ENCODE measurements around the gene CPM.

CPM gene

GRCh38 chr12:68900241-68900640 is 32.7 kb downstream of the CPM start:
- TF ChIP-seq CTCF (IDR thresholded peaks at IDR 0.05; ENCODE audit: low read depth, low read length): no peak
- no peaks in the 10 kb centered on the region for H3K36me3 ChIP-seq
- no peak for DNase-seq
- H3K9me3 ChIP-seq: no peaks in the 10 kb centered on the region
- peaks cover 3% of the 10 kb centered on the region; the same call in 1 of the 2 replicates for H3K27me3 ChIP-seq
- H3K4me3 ChIP-seq (ENCODE audit: low read depth, low read length): no peak overlapping the region
- H3K4me1 ChIP-seq: no peaks in the 10 kb centered on the region

GRCh38 chr12:68899251-68899771 is 33.7 kb downstream of the CPM start:
- Histone ChIP-seq H3K27me3 (peaks cover 3% of the 10 kb centered on the region; the same call in 1 of the 2 replicates), H3K36me3 (no peaks in the 10 kb centered on the region), H3K4me1 (no peaks in the 10 kb centered on the region), H3K9me3 (no peaks in the 10 kb centered on the region), H3K4me3 (ENCODE audit: low read depth, low read length) (no peak overlapping the region)
- no peak for TF ChIP-seq CTCF (IDR thresholded peaks at IDR 0.05; ENCODE audit: low read depth, low read length)
- no peak for DNase-seq

GRCh38 chr12:68896881-68897540 is 36.0 kb downstream of the CPM start:
- DNase-seq: no peak
- H3K9me3 ChIP-seq: no peaks in the 10 kb centered on the region
- no peak for TF ChIP-seq CTCF (IDR thresholded peaks at IDR 0.05; ENCODE audit: low read depth, low read length)
- H3K36me3 ChIP-seq: no peaks in the 10 kb centered on the region
- 0 out of 2 replicates have a peak, but pooled peaks cover 3% of the 10 kb centered on the region for H3K27me3 ChIP-seq
- no peaks in the 10 kb centered on the region for H3K4me1 ChIP-seq
- no peak overlapping the region for H3K4me3 ChIP-seq (ENCODE audit: low read depth, low read length)

- DNase-seq: no peak
- no peaks in the 10 kb centered on the region for H3K36me3 ChIP-seq
- H3K27me3 ChIP-seq: peaks cover 3% of the 10 kb centered on the region; the same call in 1 of the 2 replicates
- TF ChIP-seq CTCF (IDR thresholded peaks at IDR 0.05; ENCODE audit: low read depth, low read length): no peak
- H3K4me3 ChIP-seq (ENCODE audit: low read depth, low read length): no peak overlapping the region
- no peaks in the 10 kb centered on the region for H3K4me1 ChIP-seq
- no peaks in the 10 kb centered on the region for H3K9me3 ChIP-seq
These were observed 38.6 kb downstream of the CPM start for GRCh38 chr12:68894276-68894855.

GRCh38 chr12:68893741-68894140 is 39.2 kb downstream of the CPM start:
- peaks cover 3% of the 10 kb centered on the region; the same call in 1 of the 2 replicates for H3K27me3 ChIP-seq
- no peak for DNase-seq
- no peaks in the 10 kb centered on the region for H3K4me1 ChIP-seq
- no peaks in the 10 kb centered on the region for H3K36me3 ChIP-seq
- no peak overlapping the region for H3K4me3 ChIP-seq (ENCODE audit: low read depth, low read length)
- no peak for TF ChIP-seq CTCF (IDR thresholded peaks at IDR 0.05; ENCODE audit: low read depth, low read length)
- H3K9me3 ChIP-seq: no peaks in the 10 kb centered on the region

GRCh38 chr12:68893201-68893600 is 39.8 kb downstream of the CPM start:
- H3K4me1 ChIP-seq: no peaks in the 10 kb centered on the region
- H3K9me3 ChIP-seq: no peaks in the 10 kb centered on the region
- no peaks in the 10 kb centered on the region for H3K36me3 ChIP-seq
- no peak for DNase-seq
- peaks cover 3% of the 10 kb centered on the region; the same call in 1 of the 2 replicates for H3K27me3 ChIP-seq
- TF ChIP-seq CTCF (IDR thresholded peaks at IDR 0.05; ENCODE audit: low read depth, low read length): no peak
- no peak overlapping the region for H3K4me3 ChIP-seq (ENCODE audit: low read depth, low read length)
